GM10847 (cell line): ENCODE data around the gene INPPL1.

Experiments used
- POLR2A ChIP-seq: IDR thresholded peaks from 2 replicates; pipeline ENCODE4 v1.6.1; 2011; ENCODE audit not compliant: insufficient read length; ENCODE audit errors: extremely low read depth

INPPL1 gene

DNA sequence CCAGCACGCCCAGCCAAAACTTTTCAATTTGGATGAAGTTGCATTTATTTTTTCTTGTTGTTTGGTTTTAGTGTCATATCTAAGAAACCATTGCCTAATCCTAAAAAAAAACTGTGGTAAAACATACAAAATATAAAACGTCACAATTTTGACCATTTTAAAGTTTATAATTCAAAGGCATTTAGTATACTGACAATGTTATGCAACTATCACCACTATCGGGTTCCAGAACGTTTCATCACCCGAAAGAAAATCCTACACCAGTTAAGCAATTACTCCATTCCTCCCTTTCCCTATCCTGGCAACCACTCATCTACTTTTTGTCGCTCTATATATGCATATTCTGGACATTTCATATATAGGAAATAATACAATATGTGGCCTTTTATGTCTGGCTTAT, 49.9 kb downstream of the INPPL1 start:
- no peak for TF ChIP-seq POLR2A

DNA sequence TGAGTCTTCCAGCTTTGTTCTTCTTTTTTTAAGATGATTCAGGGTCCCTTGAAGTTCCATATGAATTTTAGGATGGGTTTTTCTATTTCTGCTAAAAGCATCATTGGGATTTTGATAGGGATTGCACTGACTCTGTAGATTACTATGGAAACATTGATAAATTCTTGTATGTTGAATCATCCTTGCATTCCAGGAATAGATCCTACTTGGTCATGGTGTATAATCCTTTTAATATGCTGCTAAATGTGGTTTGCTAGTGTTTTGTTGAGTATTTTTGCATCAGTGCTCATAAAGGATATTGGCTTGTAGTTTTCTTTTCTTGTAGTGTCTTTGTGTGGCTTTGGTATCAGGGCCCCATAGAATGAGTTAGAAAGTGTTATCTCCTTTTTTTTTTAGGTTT, 54.3 kb downstream of the INPPL1 start:
- no peak for TF ChIP-seq POLR2A

DNA sequence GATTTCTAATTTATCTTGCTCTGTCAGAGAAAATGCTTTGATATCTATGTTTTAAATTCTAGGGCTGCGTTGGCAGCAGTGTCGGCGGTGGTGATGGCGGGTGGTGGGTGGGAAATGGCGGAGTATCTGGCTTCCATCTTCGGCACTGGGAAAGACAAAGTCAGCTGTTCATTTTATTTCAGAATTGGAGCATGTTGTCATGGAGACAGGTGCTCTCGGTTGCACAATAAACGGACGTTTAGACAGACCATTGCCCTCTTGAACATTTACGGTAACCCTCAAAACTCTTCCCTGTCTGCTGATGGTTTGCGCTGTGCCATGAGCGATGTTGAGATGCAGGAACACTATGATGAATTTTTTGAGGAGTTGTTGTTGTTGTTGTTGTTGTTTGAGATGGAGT, 55.5 kb downstream of the INPPL1 start:
- TF ChIP-seq POLR2A: no peak

DNA sequence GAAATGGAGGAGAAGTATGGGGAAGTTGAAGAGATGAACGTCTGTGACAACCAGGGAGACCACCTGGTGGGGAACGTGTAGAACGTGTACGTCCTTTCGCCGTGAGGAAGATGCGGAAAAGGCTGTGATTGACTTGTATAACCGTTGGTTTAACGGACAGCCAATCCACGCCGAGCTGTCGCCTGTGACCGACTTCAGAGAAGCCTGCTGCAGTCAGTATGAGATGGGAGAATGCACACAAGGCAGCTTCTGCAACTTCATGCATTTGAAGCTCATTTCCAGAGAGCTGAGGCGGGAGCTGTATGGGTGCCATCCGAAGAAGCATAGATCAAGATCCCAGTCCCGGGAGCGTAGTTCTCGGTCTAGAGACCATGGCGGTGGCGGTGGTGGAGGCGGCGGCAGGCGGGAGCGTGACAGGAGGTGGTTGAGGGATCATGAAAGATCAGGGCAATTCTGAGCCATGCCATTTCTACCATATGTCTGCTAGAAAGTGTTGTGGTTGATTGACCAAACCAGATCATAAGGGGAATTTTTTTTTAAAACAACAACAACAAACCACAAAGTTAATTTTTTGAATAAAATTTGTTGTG, 56.3 kb downstream of the INPPL1 start:
- TF ChIP-seq POLR2A: no peak

DNA sequence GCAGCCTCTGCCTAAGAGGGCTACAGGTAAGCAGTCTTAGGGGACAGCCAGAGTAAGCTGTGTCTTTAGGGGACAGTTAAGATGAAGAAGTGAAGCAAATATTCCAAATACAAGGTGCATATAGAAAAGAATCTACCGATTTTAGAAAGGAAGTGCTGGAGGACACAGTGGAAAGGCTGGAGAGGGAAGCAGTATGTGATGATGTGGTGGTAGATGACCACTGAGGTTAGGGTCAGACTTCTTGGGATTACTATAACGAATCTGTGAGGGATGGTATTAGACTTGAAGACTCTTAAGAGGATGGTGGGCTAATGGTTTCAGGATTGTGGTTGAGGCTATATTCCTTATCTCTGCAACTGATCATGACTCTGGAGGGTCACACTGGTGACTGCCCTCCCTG, 59.4 kb downstream of the INPPL1 start:
- no peak for TF ChIP-seq POLR2A

DNA sequence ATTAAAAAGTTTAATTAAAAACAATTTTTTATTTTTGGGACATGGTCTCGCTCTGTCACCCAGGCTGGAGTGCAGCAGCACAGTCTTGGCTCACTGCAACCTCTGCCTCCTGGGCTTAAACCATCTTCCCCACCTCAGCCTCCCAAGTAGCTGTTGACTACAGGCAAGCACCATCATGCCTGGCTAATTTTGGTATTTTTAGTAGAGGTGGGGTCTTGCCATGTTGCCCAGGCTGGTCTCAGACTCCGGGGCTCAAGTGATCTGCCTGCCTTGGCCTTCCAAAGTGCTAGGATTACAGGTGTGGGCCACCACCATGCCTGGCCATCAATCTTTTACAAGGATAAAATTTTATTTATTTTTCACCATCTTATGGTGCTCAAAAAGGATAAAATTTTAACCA, 62.7 kb downstream of the INPPL1 start:
- no peak for TF ChIP-seq POLR2A
